GM12891 (cell line): ENCODE measurements around the gene COPS2.

ENCODE experiments used
- DNase-seq: peaks from one replicate; pipeline ENCODE4 v3.0.0; 2011; ENCODE audit warnings: low spot score; ENCODE audit not compliant: insufficient read length
- FAIRE-seq: peaks from 2 replicates; lab custom pipeline; 2011; peaks lifted over from hg19 to GRCh38; lab: Jason Lieb, UNC
- PAX5 ChIP-seq: IDR thresholded peaks from 2 replicates; pipeline ENCODE4 v1.6.1; 2011; ENCODE audit warnings: low read length, moderate library complexity, mild to moderate bottlenecking; ENCODE audit not compliant: insufficient read depth, severe bottlenecking
- POLR2A ChIP-seq: IDR thresholded peaks from 2 replicates; pipeline ENCODE4 v1.6.1; 2011; ENCODE audit warnings: low read depth, low read length, control low read depth
- POLR2AphosphoS5 ChIP-seq: IDR thresholded peaks from 2 replicates; pipeline ENCODE4 v1.6.1; 2011; ENCODE audit warnings: low read depth, low read length, control low read depth
- POU2F2 ChIP-seq: IDR thresholded peaks from 2 replicates; pipeline ENCODE4 v1.6.1; 2011; ENCODE audit warnings: low read depth, mild to moderate bottlenecking, control low read depth, low read length, moderate library complexity
- SPI1 ChIP-seq: IDR thresholded peaks from 2 replicates; pipeline ENCODE4 v1.6.1; 2011; ENCODE audit warnings: low read depth, low read length, control low read depth
- TAF1 ChIP-seq: IDR thresholded peaks from 2 replicates; pipeline ENCODE4 v1.6.1; 2011; ENCODE audit warnings: low read depth, low read length, control low read depth

COPS2 gene

DNA sequence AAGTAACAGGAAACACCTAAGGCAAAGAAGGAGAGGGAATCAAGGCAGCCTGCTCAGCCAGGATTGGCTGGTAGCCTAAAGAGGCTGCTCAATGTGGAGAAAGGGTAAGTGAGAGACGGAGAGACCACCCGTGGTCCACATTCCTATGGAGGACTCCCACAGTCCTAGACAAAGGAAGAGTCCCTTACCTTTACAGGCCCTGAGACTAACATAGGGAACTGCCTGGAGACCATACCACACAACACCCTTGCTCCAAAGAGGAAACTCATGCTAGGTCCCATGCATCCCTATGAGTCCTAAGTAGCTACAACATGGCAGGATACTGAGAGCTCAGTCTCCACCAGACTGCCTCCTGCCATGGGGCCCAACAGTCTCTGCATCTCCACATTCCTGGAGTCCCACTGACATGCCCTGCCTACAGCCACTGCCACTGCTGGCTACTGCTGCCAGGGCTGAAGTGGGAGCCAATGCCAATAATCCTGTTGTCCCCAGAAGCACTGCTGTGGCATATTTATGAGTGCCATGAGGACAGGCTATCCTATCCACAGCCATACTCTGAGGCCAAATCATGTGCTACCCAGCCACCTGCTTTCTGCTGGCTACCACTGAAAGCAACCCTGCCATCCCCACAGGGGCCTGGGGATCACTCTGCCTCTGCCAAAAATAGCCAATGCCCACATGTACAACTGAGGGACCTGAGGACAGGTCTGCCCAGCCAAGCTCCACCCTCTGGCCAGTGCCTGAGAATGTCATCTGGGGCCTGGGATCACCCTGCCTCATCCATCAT, 45.0 kb downstream of the COPS2 start:
- FAIRE-seq (no peak), DNase-seq (no peak)
- no peak for TF ChIP-seq PAX5
- TF ChIP-seq SPI1: no peak
- no peak for TF ChIP-seq POLR2AphosphoS5
- TF ChIP-seq POU2F2: no peak
- no peak for TF ChIP-seq TAF1
- TF ChIP-seq POLR2A: no peak

DNA sequence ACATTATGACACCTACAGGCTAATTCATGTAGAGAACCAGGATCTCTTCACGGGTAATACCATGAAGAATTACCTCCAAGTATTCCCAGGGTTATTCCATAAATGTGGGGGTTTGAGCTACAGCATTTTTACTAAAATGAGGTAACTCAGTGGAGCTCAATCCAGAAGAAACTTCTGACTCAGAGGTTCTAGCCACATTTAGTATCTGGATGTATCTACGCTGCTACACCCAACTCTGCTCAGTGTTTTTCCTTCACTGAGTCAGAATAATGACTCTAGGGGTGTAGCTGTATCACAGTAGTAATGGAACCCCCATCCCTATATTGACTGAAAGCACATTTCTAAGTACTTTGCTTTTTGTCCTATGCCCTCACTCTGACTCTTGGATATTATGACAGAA, 52.4 kb downstream of the COPS2 start:
- no peak for FAIRE-seq
- DNase-seq: no peak
- TF ChIP-seq POU2F2: no peak
- no peak for TF ChIP-seq POLR2AphosphoS5
- no peak for TF ChIP-seq POLR2A
- no peak for TF ChIP-seq PAX5
- no peak for TF ChIP-seq SPI1
- no peak for TF ChIP-seq TAF1

DNA sequence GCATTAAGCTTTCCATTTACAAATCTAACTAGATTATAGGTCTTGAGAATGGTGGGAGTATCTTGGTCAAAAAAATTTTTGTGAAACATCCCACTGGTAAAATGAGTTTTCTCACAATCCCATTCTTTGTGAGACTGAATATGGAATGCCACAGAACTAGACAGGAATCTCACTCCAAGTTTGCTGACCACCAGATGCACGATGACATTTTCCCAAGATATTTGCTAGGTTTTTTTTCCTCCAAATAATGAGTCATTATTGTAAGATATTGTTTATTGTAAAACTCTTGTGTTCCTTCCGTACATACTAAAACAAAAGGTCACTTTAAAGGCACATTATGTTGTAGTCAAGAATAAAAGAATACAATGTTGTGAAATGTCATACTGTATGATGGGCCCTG, 53.9 kb downstream of the COPS2 start:
- TF ChIP-seq TAF1 (no peak), PAX5 (no peak), POLR2AphosphoS5 (no peak), POLR2A (no peak)
- DNase-seq: no peak
- FAIRE-seq: no peak

DNA sequence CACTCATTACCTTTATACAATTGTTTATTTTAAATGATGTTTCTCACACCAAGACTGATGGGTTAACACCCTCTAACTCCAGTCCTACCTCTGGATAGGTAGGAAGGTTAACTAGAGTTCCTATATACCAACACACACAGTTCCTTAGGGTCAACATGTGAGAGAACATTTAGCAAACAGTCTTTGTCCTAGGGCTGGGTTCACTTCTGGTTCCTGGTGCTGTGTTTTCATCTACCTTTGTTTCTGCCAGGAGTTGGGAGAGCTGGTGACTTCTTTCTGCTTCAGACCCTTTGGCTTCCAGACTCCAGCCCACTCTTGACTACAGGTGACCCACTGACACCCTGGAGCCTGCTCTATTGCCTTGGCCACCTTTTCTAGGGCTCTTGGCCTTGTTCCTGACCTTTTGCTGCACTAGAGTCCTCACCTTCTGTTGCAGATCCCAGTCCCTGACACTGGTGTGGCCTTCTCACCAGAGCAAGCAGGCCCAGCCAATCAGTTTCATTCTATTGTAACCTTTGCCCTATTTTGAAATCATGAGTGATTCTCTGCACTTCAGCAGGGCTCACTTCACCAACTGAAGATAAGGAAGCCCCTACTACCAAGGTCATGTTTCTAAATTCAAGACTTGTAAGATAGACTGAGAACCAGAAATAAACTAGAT, 59.2 kb downstream of the COPS2 start:
- no peak for TF ChIP-seq POLR2A
- no peak for TF ChIP-seq PAX5
- TF ChIP-seq POLR2AphosphoS5: no peak
- TF ChIP-seq TAF1: no peak
- TF ChIP-seq POU2F2: no peak
- TF ChIP-seq SPI1: no peak
- no peak for FAIRE-seq
- no peak for DNase-seq

DNA sequence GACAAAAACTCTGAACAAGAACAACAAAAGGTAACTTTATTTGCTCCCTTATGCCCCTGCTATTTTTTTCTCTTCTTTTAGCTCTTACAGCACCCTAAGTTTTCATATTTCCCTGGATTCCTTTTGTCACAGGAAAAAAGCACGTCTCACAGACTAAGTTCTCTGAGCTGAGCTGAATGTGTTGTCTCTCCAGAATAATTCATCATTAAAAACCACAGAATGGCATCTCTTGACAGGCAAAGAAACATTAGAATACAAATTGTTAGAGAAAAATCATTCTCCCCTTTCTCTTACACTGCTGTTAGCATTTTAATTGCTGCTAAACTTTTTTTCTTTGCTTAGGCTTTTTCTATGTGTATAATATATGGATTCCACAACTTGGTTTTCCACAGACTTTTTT, 60.5 kb downstream of the COPS2 start:
- DNase-seq (no peak), FAIRE-seq (no peak)
- TF ChIP-seq POU2F2: no peak
- TF ChIP-seq TAF1: no peak
- no peak for TF ChIP-seq POLR2A
- TF ChIP-seq PAX5: no peak
- TF ChIP-seq SPI1: no peak
- TF ChIP-seq POLR2AphosphoS5: no peak

DNA sequence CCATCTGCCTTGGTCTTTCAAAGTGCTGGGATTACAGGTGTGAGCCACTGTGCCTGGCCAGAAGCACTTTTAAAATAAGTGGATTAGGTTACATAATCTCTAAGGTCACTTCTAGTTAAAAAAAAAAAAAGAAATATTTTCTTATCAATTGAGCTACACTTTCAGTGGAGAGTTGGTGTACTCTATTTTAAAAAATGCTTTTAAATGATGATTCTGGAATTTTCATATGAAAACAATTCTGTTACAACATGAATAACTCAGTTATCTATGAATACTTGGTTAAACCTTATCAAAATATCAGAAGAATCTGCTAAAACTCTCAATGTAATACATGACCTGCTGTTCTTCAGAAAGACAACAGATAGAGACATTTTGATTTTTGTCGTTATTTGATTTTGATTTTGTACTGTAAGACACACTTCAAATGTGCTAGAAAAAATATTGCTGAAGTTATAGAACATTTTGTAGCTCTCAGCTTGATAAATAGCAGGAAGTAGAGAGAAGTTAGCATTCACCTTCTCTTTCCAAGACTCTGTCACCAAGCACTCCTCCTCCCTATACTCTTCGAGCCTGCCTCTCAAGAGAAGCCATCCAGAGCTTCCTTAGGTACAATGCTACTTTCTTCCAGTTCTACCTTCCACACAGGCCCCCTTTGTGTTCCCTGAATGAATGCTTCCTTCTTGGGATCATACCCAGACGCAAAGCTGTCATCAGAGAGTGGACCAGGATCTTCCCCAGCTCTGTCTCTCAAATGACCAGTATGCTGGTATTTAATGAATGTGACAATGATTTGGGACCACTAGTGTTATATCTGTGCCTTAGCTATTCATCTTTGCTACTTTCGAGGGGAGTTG, 61.9 kb downstream of the COPS2 start:
- FAIRE-seq: no peak
- no peak for DNase-seq
- TF ChIP-seq POU2F2 (no peak), POLR2A (no peak), TAF1 (no peak), PAX5 (no peak), SPI1 (no peak), POLR2AphosphoS5 (no peak)

DNA sequence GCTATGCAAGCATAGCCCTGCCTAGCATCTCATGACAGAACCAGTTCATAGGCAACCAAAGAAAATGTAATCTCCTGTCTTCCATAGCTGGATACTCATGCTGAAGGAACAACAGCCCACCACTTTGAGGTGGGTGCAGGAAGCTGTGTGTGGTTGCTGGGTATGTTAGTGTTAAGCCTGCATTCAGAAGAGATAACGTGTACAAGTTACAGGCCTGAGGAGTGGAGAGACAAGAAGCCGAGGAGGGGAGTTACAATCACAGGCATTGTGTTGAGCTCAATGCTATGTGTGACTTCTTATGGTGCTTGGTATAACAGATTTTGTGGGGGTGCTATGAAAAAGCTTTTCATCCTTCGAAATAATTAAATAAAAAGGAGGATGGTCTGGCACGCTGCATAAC, 66.4 kb downstream of the COPS2 start:
- no peak for DNase-seq
- FAIRE-seq: no peak
- TF ChIP-seq TAF1 (no peak), POLR2AphosphoS5 (no peak), PAX5 (no peak), SPI1 (no peak), POLR2A (no peak), POU2F2 (no peak)

DNA sequence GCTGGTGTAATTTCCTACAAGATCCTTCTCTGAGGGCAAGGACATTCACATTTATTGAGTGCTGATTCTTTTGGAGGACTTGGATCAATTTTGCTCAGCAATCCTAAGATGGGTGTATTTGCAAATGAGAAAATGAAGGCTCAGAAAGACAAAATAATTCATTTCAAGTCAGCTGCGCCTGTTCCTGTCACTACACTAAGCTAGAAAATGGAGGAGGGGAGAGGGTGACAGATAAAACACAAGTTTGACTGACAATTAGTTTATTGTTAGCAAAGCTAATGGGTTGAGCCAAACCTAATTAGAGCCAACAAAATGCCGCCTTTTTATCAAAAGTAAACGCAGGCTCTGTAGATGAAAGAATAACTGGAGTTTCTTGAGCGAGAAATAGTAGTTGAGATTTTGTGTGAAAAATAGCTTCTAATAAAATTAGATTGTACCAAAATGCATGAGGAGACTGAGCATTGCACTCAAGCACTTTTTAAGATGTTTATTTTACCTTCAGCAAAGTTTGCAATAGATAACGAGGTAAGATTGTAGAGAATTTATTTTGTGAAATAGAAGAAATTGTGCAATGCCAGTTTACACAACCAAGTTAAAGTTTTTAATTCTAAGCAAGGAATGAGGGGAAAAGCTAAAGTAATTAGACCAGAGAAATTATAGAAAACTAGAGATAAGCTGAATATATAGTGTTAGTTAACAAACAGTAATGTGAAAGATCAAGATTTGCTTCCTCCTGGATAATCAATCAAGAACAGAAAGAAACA, 69.5 kb downstream of the COPS2 start:
- no peak for FAIRE-seq
- no peak for DNase-seq

DNA sequence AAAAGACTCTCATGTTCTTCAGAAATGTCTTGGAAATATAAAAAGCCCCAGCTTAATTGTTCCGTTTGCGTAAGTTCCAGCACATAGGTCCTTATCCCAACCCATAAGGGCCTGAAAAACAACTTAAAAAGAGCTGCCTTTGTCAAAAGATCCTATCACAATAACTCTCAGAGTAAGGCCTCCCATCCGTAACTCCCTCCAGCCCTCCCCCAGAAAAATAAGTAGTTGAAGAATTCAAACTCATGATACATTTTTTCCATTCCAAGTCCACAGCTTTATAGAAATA, 71.2 kb downstream of the COPS2 start:
- TF ChIP-seq TAF1: no peak
- no peak for TF ChIP-seq POLR2A
- no peak for TF ChIP-seq POLR2AphosphoS5
- no peak for TF ChIP-seq SPI1
- no peak for TF ChIP-seq POU2F2
- TF ChIP-seq PAX5: no peak
- no peak for FAIRE-seq
- DNase-seq: no peak

More for the DNA sequence above, 69.5 kb downstream of the COPS2 start:
- TF ChIP-seq SPI1 (no peak), TAF1 (no peak), POU2F2 (no peak), POLR2AphosphoS5 (no peak), POLR2A (no peak), PAX5 (no peak)
